ENCODE data around the gene CCL25. TPM values are rescaled to one million over a fixed set of nuclear protein-coding genes. Genes with fewer than 3 reads are reported as not detected.

The CCL25 gene
- total and polyA plus RNA-seq, 2 of the 13 experiments (the other 11 are each of a cell fraction or from before 2014, with no cell fraction given): not detected

DNA sequence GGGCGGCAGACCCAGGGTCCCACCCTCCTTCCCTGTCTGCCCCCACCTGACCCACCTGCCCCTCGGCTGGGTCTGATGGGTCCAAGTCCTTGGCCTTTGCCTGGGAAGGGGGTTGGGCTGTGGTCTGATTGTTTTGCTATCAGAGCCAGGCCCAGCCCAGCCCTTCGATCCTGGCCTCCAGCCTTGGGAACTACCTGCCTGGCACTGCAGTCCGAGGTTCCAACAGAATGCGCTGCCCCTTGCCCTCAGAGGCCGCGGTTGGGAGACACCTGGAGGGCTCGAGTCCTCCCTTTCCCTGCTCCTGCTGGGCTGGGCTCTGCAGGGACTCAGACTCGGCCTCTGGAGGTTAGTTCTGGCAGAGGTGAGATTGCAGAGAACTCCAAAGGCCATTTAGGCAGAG, 1.6 kb downstream of the CCL25 start (continued):
- TF ChIP-seq ZNF263 (CRISPR knock-in tag; IDR thresholded peaks at IDR 0.05) (peak; percentile 83), ZNF180 (CRISPR knock-in tag; IDR thresholded peaks at IDR 0.05; ENCODE audit: borderline replicate concordance, low read depth) (no peak), HDAC1 (CRISPR knock-in tag; IDR thresholded peaks at IDR 0.05) (peak; percentile 49; the same call in 1 of the 2 replicates), ZNF160 (CRISPR knock-in tag; IDR thresholded peaks at IDR 0.05) (no peak), PRPF4 (IDR thresholded peaks at IDR 0.05; ENCODE audit: low read depth, low read length, poor library complexity, severe bottlenecking) (no peak), MIXL1 (CRISPR knock-in tag; IDR thresholded peaks at IDR 0.05) (no peak), NFYC (CRISPR knock-in tag; IDR thresholded peaks at IDR 0.05) (no peak), SP1 (IDR thresholded peaks at IDR 0.05) (no peak), SP1 (CRISPR knock-in tag; IDR thresholded peaks at IDR 0.05) (no peak), MED1 (CRISPR knock-in tag; IDR thresholded peaks at IDR 0.05) (0 out of 2 replicates have a peak, but pooled peaks have one; percentile 12), ZSCAN9 (CRISPR knock-in tag; IDR thresholded peaks at IDR 0.05; ENCODE audit: borderline replicate concordance) (no peak)
- TF ChIP-seq, protein P1, sequence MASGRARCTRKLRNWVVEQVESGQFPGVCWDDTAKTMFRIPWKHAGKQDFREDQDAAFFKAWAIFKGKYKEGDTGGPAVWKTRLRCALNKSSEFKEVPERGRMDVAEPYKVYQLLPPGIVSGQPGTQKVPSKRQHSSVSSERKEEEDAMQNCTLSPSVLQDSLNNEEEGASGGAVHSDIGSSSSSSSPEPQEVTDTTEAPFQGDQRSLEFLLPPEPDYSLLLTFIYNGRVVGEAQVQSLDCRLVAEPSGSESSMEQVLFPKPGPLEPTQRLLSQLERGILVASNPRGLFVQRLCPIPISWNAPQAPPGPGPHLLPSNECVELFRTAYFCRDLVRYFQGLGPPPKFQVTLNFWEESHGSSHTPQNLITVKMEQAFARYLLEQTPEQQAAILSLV (CRISPR knock-in tag; IDR thresholded peaks at IDR 0.05; ENCODE audit: borderline replicate concordance): no peak
- TF ChIP-seq, protein P2, sequence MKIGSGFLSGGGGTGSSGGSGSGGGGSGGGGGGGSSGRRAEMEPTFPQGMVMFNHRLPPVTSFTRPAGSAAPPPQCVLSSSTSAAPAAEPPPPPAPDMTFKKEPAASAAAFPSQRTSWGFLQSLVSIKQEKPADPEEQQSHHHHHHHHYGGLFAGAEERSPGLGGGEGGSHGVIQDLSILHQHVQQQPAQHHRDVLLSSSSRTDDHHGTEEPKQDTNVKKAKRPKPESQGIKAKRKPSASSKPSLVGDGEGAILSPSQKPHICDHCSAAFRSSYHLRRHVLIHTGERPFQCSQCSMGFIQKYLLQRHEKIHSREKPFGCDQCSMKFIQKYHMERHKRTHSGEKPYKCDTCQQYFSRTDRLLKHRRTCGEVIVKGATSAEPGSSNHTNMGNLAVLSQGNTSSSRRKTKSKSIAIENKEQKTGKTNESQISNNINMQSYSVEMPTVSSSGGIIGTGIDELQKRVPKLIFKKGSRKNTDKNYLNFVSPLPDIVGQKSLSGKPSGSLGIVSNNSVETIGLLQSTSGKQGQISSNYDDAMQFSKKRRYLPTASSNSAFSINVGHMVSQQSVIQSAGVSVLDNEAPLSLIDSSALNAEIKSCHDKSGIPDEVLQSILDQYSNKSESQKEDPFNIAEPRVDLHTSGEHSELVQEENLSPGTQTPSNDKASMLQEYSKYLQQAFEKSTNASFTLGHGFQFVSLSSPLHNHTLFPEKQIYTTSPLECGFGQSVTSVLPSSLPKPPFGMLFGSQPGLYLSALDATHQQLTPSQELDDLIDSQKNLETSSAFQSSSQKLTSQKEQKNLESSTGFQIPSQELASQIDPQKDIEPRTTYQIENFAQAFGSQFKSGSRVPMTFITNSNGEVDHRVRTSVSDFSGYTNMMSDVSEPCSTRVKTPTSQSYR (CRISPR knock-in tag; IDR thresholded peaks at IDR 0.05; ENCODE audit: borderline replicate concordance): peak; percentile 41; the same call in 1 of the 2 replicates
- TF ChIP-seq, protein P3, sequence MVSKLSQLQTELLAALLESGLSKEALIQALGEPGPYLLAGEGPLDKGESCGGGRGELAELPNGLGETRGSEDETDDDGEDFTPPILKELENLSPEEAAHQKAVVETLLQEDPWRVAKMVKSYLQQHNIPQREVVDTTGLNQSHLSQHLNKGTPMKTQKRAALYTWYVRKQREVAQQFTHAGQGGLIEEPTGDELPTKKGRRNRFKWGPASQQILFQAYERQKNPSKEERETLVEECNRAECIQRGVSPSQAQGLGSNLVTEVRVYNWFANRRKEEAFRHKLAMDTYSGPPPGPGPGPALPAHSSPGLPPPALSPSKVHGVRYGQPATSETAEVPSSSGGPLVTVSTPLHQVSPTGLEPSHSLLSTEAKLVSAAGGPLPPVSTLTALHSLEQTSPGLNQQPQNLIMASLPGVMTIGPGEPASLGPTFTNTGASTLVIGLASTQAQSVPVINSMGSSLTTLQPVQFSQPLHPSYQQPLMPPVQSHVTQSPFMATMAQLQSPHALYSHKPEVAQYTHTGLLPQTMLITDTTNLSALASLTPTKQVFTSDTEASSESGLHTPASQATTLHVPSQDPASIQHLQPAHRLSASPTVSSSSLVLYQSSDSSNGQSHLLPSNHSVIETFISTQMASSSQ (IDR thresholded peaks at IDR 0.05; ENCODE audit: low read depth): no peak
- TF ChIP-seq, protein P3 (CRISPR knock-in tag; IDR thresholded peaks at IDR 0.05; ENCODE audit: borderline replicate concordance): no peak
- TF ChIP-seq, protein P4, sequence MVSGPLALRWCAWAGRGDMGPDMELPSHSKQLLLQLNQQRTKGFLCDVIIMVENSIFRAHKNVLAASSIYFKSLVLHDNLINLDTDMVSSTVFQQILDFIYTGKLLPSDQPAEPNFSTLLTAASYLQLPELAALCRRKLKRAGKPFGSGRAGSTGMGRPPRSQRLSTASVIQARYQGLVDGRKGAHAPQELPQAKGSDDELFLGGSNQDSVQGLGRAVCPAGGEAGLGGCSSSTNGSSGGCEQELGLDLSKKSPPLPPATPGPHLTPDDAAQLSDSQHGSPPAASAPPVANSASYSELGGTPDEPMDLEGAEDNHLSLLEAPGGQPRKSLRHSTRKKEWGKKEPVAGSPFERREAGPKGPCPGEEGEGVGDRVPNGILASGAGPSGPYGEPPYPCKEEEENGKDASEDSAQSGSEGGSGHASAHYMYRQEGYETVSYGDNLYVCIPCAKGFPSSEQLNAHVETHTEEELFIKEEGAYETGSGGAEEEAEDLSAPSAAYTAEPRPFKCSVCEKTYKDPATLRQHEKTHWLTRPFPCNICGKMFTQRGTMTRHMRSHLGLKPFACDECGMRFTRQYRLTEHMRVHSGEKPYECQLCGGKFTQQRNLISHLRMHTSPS (CRISPR knock-in tag; IDR thresholded peaks at IDR 0.05; ENCODE audit: low read depth): peak; percentile 71; the same call in 1 of the 2 replicates
- TF ChIP-seq, protein P5, sequence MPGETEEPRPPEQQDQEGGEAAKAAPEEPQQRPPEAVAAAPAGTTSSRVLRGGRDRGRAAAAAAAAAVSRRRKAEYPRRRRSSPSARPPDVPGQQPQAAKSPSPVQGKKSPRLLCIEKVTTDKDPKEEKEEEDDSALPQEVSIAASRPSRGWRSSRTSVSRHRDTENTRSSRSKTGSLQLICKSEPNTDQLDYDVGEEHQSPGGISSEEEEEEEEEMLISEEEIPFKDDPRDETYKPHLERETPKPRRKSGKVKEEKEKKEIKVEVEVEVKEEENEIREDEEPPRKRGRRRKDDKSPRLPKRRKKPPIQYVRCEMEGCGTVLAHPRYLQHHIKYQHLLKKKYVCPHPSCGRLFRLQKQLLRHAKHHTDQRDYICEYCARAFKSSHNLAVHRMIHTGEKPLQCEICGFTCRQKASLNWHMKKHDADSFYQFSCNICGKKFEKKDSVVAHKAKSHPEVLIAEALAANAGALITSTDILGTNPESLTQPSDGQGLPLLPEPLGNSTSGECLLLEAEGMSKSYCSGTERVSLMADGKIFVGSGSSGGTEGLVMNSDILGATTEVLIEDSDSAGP (CRISPR knock-in tag; IDR thresholded peaks at IDR 0.05; ENCODE audit: borderline replicate concordance): no peak
- TF ChIP-seq, protein P6, sequence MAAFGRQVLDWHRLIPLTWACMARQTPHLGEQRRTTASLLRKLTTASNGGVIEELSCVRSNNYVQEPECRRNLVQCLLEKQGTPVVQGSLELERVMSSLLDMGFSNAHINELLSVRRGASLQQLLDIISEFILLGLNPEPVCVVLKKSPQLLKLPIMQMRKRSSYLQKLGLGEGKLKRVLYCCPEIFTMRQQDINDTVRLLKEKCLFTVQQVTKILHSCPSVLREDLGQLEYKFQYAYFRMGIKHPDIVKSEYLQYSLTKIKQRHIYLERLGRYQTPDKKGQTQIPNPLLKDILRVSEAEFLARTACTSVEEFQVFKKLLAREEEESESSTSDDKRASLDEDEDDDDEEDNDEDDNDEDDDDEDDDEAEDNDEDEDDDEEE (CRISPR knock-in tag; IDR thresholded peaks at IDR 0.05): no peak

All from HepG2 (cell line).